Tibial artery (tissue), 4 donors: Measurements from ENCODE around the gene SGCE.

Experiments used
- DNase-seq, 2 donors: peaks; one replicate each; pipeline ENCODE4 v3.0.0-alpha.2; 2019
- H3K27ac ChIP-seq, 2 donors: fragments of 200-600 bp; sonication (generic) in 1 of 2; 1 replicate in 1 of 2; 2 replicates in 1 of 2; pipeline ENCODE4 v1.5.1; 2018 to 2019; ENCODE audit warnings: mild to moderate bottlenecking in 1 of 2
- H3K27me3 ChIP-seq, 2 donors: fragments of 200-600 bp; sonication (generic) in 1 of 2; one replicate each; pipeline versions ENCODE4 v1.5.1 to v1.6.0; 2016 to 2019
- H3K36me3 ChIP-seq, 3 donors: fragments of 200-600 bp; sonication (generic) in 2 of 3; one replicate each; pipeline ENCODE4 v1.5.1; 2016 to 2019; ENCODE audit warnings: mild to moderate bottlenecking in 2 of 3
- H3K4me1 ChIP-seq, 4 donors: fragments of 200-600 bp; sonication (generic) in 2 of 4; 1 replicate in 3 of 4; 2 replicates in 1 of 4; pipeline ENCODE4 v1.5.1; 2016 to 2019
- H3K4me3 ChIP-seq, 2 donors: fragments of 200-600 bp; sonication (generic) in 1 of 2; 1 replicate in 1 of 2; 2 replicates in 1 of 2; pipeline ENCODE4 v1.5.1; 2018 to 2019; ENCODE audit warnings: mild to moderate bottlenecking in 2 of 2
- H3K9me3 ChIP-seq, 3 donors: fragments of 200-600 bp; sonication (generic) in 1 of 3; one replicate each; pipeline ENCODE4 v1.5.1; 2016 to 2019
- CTCF ChIP-seq, 2 experiments: fragments of 200-600 bp in 1 of 2; fragments of 450-650 bp in 1 of 2; IDR thresholded peaks; one replicate each; pipeline ENCODE4 v1.5.1; 2017 to 2019; ENCODE audit warnings: antibody characterized with exemption in 2 of 2, mild to moderate bottlenecking in 1 of 2, moderate library complexity in 1 of 2
- intact Hi-C: fragments of 100-400 bp; cut with DNase I; formaldehyde crosslinking; loops from one replicate; pipeline ENCODE4 v1.15.0; 2023; ENCODE audit warnings: low total_unique reads

Gene SGCE

GRCh38 chr7:94620703-94621118 is 35.2 kb downstream of the SGCE start:
- no peaks in the 10 kb centered on the region for H3K27me3 ChIP-seq
- intact Hi-C loops = no loop called here
- no peak for TF ChIP-seq CTCF (IDR thresholded peaks at IDR 0.05)
- H3K9me3 ChIP-seq = no peaks in the 10 kb centered on the region
- H3K36me3 ChIP-seq = peaks cover 0 to 1% (median 0%) of the 10 kb centered on the region in 3 donors
- DNase-seq = peak; percentile 81 to 89
- peak overlapping the region; percentile 45 to 48 for H3K27ac ChIP-seq
- H3K4me3 ChIP-seq = no peak overlapping the region
- peaks cover 0 to 15% (median 10%) of the 10 kb centered on the region in 4 donors for H3K4me1 ChIP-seq

GRCh38 chr7:94618126-94618525 is 37.8 kb downstream of the SGCE start:
- Histone ChIP-seq H3K27me3 (no peaks in the 10 kb centered on the region), H3K27ac (no peak overlapping the region), H3K4me1 (peaks cover 0 to 15% (median 10%) of the 10 kb centered on the region in 4 donors), H3K36me3 (peaks cover 0 to 5% (median 0%) of the 10 kb centered on the region in 3 donors), H3K4me3 (no peak overlapping the region), H3K9me3 (no peaks in the 10 kb centered on the region)
- no peak for DNase-seq
- no peak for TF ChIP-seq CTCF (IDR thresholded peaks at IDR 0.05)
- intact Hi-C loops = no loop called here

GRCh38 chr7:94616855-94617254 is 39.1 kb downstream of the SGCE start:
- peaks cover 0 to 5% (median 0%) of the 10 kb centered on the region in 3 donors for H3K36me3 ChIP-seq
- intact Hi-C loops = no loop called here
- H3K27ac ChIP-seq = no peak overlapping the region
- peaks cover 0 to 15% (median 10%) of the 10 kb centered on the region in 4 donors for H3K4me1 ChIP-seq
- DNase-seq = no peak
- H3K9me3 ChIP-seq = no peaks in the 10 kb centered on the region
- no peak for TF ChIP-seq CTCF (IDR thresholded peaks at IDR 0.05)
- H3K4me3 ChIP-seq = no peak overlapping the region
- no peaks in the 10 kb centered on the region for H3K27me3 ChIP-seq

GRCh38 chr7:94615666-94616065 is 40.3 kb downstream of the SGCE start:
- Histone ChIP-seq H3K27ac (no peak overlapping the region), H3K9me3 (no peaks in the 10 kb centered on the region), H3K4me3 (no peak overlapping the region), H3K36me3 (peaks cover 0 to 5% (median 0%) of the 10 kb centered on the region in 3 donors), H3K4me1 (peaks cover 0 to 5% (median 3%) of the 10 kb centered on the region in 4 donors), H3K27me3 (no peaks in the 10 kb centered on the region)
- no peak for DNase-seq
- no peak for TF ChIP-seq CTCF (IDR thresholded peaks at IDR 0.05)
- intact Hi-C loops = no loop called here

GRCh38 chr7:94612661-94613060 is 43.3 kb downstream of the SGCE start:
- no peak for TF ChIP-seq CTCF (IDR thresholded peaks at IDR 0.05)
- H3K27ac ChIP-seq = no peak overlapping the region
- no peak overlapping the region for H3K4me3 ChIP-seq
- H3K4me1 ChIP-seq = no peaks in the 10 kb centered on the region
- H3K27me3 ChIP-seq = no peaks in the 10 kb centered on the region
- DNase-seq = no peak
- no peaks in the 10 kb centered on the region for H3K9me3 ChIP-seq
- intact Hi-C loops = no loop called here
- peaks cover 0 to 5% (median 0%) of the 10 kb centered on the region in 3 donors for H3K36me3 ChIP-seq

- no peak for TF ChIP-seq CTCF (IDR thresholded peaks at IDR 0.05)
- Histone ChIP-seq H3K36me3 (peaks cover 0 to 5% (median 0%) of the 10 kb centered on the region in 3 donors), H3K4me1 (no peaks in the 10 kb centered on the region), H3K27ac (no peak overlapping the region), H3K27me3 (no peaks in the 10 kb centered on the region), H3K9me3 (no peaks in the 10 kb centered on the region), H3K4me3 (no peak overlapping the region)
- no peak for DNase-seq
- intact Hi-C loops = no loop called here
Measured at GRCh38 chr7:94612253-94612652, 43.7 kb downstream of the SGCE start.
